NCI-H2029 (cell line): ENCODE data around the gene ADGRE2.

ENCODE experiments used
- DNase-seq: peaks from one replicate; lab custom pipeline; 2025; lab: John Stamatoyannopoulos, UW

ADGRE2 gene

DNA sequence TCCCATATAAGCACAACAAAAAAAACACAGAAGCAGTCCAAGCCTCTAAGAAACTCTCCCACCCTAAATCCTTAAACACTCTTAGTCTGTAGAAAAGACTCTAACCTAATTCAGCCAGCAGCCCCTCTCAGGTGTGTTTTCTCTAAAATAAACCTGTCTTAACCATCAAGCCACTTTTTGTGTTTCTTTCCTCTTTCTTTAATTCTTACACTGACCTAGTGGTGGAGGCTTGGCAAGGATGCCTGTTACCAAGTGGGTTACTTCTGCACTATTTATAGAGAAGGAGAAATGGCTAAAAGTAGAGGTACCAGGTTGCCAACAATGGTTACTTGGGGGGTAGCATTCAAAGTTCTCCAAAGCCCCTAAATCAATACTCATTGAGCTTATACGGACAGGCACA lies 44.8 kb downstream of the ADGRE2 start:
- DNase-seq = no peak

DNA sequence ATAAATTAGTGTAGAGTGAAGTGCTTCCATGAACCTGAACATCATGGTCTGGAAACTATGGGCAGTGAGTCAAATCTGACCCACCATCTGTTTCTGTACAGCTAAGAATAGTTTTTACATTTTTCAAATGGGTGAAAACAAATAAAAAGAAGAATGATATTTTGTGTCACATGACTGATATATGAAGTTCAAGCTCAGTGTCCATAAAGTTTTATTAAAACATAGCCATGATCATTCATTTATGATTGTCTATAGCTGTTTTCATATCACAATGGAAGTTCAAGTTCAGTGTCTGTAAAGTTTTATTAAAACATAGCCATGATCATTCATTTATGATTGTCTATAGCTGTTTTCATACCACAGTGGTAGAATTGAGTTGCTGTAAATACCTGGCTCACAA lies 45.9 kb downstream of the ADGRE2 start:
- no peak for DNase-seq

DNA sequence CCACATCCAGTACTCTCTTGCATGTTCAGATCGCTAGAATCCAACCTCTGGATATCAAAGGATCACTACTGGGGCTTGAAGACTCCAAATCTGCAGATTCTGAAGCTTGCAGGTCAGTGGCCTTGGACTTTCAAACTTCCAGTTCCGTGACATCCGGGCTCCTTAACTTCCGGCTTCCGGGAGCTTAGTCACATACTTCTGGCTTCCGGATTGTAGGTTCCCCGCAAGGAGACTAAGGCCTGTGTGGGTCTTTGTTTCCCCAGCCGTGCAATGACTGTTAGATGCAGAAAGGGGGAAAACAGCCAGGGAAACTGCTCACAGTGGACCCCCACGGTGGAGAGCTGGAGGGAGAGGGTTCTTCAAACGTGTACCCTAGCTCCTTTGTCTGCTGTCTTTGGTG lies 47.2 kb downstream of the ADGRE2 start:
- DNase-seq = no peak

DNA sequence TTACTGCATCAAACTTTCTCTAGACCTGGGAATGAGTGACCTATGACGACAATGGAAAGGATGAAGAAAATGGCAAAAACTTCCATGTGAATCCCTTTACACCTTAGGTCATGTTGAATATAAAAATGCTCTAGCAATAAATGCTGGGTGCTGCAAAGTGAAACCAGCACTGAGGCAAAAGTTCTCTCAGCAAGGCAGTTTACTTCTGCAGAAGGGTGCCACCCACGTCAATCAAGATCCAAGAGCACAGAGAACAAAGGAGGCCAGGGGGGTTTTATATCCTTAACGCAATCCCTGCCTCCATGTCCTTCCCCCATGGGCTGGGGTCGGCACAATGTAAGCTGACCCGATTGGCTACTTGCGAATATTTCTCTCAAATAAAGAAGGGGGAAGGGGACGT lies 49.8 kb downstream of the ADGRE2 start:
- DNase-seq = no peak

DNA sequence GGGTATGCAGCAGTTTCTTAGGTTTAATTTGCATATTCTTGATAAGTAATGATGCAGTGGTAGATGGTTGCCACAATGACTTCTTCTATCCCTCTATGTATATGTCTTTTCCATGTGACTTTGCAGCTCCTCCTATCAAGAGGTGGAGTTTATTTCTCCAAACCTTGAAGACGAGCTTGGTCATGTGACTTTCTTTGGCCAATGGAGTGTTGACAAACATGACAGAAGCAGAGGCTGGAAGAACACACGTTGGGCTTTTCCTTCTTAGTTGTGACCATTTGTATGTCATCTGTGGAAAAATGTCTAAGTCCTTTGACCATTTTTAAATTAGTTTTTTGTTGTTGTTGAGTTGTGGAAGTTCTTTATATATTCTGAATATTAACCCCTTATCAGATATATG lies 56.2 kb downstream of the ADGRE2 start:
- DNase-seq = no peak

DNA sequence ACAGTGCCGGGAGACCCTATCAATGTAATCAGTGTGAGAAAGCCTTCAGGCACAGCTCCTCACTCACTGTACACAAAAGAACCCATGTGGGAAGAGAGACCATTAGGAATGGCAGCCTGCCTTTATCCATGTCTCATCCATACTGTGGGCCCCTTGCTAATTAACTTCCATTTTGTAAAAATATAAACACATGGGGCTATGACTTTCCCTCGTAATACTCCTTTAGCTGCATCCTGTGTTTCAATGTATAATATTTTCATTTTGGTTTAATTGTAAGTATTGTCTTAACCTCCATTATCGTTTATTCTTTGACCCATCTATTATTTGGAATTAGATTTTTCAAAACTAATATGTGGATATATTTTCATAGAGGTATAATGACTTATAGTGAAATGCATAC lies 59.2 kb downstream of the ADGRE2 start:
- no peak for DNase-seq

DNA sequence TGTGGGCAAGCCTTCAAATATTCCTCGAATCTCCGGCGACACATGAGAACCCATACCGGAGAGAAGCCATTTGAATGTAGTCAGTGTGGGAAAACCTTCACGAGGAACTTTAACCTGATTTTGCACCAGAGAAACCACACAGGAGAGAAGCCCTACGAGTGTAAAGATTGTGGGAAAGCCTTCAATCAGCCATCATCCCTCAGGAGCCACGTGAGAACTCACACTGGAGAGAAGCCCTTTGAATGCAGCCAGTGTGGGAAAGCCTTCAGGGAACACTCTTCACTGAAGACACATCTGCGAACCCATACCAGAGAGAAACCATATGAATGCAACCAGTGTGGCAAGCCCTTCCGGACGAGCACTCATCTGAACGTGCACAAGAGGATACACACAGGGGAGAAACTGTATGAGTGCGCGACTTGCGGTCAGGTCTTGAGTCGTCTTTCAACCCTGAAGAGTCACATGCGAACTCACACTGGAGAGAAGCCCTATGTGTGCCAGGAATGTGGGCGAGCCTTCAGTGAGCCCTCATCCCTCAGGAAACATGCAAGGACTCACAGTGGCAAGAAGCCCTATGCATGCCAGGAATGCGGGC lies 59.7 kb downstream of the ADGRE2 start:
- no peak for DNase-seq

DNA sequence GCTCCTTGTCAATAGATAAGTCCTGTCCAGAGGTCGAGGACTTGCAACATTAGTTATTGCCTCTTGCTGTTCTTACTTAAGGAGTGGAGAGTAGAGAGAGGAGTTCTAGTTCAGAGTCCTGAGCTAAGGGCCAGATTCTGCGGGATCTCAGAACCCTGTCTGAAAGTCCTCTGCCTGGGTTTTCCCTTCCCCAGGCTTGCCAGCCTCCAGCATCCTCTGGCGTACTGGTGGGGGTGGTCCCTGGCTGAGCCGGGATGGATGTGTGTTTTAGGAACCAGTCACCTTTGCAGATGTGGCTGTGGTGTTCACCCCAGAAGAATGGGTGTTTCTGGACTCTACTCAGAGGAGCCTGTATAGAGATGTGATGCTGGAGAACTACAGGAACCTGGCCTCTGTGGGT lies 62.5 kb downstream of the ADGRE2 start:
- DNase-seq = no peak

DNA sequence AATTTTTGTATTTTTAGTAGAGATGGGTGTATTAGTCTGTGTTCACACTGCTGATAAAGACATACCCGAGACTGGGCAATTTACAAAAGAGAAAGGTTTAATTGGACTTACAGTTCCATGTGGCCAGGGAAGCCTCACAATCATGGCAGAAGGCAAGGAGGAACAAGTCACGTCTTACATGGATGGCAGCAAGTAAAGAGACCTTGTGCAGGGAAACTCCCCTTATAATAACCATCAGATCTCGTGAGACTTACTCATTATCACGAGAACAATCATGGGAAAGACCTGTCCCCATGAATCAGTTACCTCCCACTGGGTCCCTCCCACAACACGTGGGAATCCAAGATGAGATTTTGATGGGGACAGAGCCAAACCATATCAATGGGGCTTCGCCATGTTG lies 73.9 kb downstream of the ADGRE2 start:
- no peak for DNase-seq

DNA sequence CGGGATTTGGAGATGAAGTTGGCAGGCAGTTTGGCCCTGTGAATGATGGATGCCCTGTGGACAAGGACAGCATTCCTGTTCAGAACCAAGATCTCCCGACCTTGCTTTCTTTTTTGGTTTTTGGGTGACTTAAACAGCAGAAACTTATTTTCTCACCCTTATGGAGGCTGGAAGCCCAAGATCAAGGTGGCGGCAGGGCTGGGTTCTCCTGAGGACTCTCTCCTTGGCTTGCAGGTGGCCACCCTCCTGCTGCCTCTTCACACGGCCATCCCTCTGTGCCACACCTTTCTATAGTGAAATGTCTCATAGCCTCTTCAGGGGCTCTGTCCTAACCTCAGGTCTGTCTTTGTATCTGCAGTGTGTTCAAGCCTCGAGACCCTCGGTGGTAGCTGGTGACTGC lies 74.5 kb downstream of the ADGRE2 start:
- no peak for DNase-seq

DNA sequence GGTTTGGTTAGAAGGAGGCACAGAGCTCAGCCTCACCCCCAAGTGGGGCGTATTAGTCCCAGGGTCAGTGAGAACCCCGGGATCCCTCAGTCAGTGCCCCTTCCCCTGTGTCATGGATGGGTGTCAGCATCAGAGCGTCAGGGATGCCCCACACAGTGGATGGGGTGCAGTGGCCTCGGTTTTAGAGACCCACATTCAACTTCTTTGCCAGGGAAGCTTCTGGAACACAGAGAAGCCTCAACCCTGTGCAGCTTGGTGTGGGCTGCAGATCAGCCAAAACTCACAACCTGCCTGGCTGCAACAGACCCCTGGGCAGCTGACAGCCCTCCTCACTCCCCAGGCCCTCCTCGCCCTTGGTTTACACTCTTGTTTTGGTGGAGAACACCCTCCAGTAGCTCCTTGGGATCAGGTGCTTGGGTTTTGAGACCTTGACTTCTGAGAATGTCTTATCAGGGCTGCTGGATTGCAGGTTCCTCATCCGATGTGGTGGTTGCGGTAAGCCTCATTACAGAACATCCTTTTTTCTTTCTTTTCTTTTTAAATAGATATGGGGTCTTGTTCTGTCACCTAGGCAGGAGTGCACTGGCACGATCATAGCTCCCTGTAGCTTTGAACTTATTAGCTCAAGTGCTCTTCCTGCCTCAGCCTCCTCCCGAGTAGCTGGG lies 77.5 kb downstream of the ADGRE2 start:
- no peak for DNase-seq

DNA sequence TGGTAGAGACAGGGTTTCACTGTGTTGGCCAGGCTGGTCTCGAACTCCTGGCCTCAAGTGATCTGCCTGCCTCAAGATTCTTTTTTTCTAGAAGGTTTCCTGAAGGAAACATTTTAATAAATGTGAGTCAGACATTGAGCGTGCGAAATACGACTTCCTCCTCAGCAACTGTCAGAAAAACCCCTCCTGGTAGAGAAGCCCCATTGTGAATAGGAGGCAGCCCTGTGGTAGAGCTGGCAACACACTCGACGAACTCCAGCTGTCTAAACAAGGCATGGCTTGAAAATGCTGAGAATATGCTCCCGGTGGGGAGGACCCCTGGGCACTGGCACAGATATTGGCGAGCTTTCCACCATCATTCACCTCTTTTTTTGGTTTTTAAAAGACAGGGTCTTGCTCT lies 78.7 kb downstream of the ADGRE2 start:
- no peak for DNase-seq

DNA sequence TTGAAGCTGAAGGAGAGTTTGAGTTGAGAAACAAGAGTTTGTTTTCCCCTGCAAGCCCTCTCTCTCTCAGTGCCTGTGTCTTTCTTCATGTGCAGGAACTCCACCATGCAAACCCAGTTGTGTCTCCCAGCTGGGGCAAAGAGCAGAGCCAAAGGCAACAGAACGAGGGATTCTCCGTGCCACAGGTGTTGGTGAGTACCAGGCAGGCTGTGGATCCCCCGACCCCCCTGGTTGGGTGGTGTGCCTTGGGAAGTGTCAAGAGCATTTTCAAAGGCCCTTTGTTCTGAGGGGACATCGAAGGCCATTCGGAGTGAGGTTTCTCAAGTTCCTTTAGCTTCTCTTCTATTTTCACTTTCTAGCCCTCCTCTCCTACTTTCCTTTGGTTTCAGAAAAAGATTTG lies 82.9 kb downstream of the ADGRE2 start:
- no peak for DNase-seq

DNA sequence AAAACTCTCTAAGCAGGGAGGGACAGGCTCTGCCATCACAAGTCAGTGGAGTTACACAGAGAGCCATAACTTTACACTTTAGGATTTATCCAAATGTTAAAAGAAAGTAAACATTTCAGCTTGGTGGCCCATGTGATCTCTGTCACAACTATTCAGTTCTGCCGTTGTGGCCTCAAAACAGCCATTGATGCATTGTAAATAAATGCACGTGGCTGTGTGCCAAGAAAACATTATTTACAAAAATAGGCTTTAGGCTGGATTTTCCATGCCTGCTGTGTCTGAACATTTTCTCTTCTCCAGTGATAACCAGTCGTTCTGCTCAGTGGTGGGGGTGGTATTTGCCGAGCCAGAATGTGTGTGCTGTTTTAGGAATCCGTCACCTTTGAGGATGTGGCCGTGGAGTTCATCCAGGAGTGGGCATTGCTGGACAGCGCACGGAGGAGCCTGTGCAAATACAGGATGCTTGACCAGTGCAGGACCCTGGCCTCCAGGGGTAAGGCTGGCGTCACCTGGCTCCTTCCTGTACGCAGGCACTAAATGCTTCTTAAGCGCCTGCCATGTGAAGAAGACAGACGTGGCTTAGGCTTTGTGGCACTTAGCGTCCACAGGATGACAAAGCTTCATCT lies 83.6 kb downstream of the ADGRE2 start:
- DNase-seq = no peak

DNA sequence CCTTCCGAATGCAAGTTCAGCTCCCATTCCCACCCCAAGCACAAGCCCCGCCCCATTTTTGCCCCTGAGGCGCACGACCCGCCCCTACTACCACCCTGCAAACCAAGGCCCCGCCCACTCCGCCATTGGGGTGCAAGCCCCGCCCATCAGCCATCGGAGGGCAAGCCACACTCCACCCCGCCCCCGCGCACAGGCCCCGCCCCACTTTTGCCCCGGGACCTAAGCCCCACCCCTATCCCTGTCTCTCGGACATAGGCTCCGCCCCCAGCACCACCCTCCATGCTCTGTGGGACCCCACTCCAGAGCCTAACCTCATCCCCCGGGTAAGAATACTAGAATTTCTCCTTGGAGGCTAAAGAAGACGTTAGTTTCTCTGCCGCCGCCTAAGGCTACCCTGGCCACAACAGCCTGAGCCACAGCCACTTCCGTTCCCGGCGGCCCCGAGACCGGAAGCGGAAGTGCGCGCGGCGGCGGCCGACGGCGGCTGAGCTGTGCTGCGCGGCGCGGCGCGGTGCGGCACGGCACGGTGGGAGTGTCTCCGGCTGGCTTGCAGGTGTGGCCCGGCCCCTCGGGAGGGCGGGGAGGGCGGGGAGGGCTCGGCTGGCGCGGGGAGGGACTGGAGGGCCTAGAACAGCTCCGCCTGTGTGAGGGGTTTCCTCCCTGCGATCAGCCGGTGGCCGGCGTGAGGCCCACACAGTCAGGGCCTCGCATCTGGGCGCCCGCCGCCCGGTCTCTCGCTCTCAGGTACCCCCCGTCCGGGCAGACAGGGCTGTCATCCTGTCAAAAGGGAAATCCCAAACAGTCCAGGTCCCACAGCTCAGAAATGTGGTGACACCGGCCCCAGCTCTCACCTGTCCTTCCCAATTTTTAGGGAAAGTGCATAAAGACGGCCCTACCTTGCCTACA lies 88.5 kb downstream of the ADGRE2 start, which contains the start of gene ZNF333:
Gene ZNF333 (plus strand): TSS at position 451 of the 906 bp plus-strand sequence. CDS start 3,444 bp downstream, outside the sequence.
- DNase-seq = peak; percentile 86

DNA sequence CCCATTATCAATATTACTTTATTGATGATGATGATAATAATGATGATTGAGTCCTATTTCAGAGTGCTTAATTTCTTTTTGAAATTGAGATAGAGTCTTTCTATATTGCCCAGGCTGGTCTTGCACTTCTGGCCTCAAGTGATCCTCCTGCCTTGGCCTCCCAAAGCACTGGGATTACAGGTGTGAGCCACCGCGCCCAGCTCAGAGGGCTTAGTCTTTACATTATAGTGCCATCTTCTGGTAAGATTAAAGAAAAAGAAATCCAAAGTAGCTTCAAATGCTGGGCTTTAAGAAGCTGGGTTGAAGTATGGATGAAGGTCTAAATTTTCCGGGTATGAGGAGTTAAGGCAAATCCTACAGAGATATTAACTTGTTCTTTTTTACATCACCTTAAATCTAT lies 91.9 kb downstream of the ADGRE2 start:
- DNase-seq = no peak

DNA sequence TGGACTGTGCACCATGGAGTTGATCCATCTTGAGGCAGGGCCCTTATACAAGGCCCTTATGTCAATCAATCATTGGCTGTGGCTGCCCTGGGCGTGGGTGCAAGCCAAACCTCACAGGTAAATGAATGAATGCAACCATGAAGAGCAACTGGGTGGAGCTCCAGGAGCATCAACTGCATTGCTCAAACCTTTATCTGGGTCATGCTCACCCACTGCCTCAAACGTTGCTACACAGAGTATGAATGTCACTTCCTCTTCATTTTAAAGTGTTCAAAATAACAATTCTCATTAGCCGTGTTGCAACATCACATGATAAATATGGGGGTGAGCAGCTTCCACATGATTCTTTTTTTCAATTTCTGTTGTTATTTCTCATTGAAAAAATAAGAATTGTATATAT lies 94.9 kb downstream of the ADGRE2 start:
- DNase-seq = no peak
